NCI-H2029 treated with DMSO at 0.1 percent for 48 hours (cell line): Measurements from ENCODE around the gene PRPF6.

ENCODE experiments used
- DNase-seq: peaks from one replicate; lab custom pipeline; 2025; lab: John Stamatoyannopoulos, UW

The PRPF6 gene

DNA sequence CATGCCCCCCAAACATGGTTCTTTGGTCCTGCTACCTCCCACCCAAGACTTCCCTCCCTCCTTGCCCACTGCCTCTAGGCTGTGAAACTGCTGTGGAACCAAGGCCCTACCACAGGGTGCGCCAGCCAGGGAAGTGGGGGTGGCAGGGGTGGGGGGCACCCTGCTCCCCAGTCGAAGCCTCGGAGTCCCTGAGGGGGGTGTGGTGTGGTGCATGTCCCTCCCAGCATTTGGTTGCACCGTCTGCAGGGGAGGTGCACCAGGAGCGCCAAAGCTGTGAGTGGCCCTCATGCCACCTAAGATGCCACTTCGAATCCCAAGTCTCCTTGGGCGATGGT lies 96.6 kb downstream of the PRPF6 start:
- no peak for DNase-seq

DNA sequence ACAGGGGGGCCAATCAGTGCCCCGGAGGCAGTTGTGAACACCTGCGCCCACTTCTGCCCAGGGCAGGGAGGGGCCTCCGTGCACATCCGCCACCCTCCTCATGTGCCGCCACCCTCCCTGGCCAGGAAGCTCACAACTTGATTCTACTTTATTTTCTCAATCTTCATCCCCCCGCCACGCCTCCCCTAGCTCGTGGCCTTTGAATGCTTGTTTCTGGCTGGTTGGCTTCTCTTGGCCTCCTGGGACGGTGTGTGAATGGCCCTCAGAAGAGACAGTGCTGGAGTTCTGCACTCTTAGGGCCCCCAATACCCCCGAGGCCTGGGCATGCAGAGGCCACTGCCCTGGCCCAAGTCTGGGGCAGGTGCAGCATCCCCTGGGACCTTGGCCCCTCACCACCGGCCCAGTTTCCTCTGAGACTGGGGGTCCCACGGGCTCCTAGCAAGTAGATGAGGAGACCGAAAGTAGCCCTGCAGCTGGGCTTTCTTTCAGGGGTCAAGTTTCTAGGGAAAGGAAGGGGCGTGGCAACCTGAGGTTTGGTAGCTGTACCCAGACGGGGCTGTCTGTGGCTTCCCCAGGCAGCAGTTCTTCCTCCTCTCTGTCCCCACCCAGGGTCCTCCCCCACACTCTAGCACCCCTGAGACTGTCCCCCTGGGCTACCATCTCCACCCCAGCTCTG lies 97.1 kb downstream of the PRPF6 start:
- no peak for DNase-seq

DNA sequence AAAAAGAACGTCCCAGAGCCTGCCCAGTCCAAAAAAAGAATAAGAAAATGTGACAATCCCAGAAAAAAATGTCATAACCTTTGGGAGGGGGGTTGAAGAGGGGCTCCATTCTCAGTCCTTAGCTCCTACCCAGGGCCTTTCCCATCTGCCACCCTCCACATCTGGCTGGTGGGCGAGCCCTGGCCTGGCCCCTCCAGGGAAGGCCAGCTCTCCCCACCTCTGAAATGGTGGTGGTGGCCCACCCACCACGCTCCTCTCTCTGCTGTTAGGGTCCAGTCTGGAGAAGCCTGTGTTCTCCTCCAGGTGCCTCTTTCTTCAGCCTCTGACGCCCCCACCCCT lies 98.0 kb downstream of the PRPF6 start:
- no peak for DNase-seq

- DNase-seq: no peak
Measured at GRCh38 chr20:64079273-64080012, 98.5 kb downstream of the PRPF6 start, which contains the start of gene RGS19. Gene RGS19 (minus strand): TSS chr20:64079518. CDS start chr20:64076886, 2,632 bp downstream.

- no peak for DNase-seq
Measured at GRCh38 chr20:64080013-64080812, 99.3 kb downstream of the PRPF6 start, which contains the start of gene OPRL1. Gene OPRL1 (plus strand): TSS chr20:64080082. CDS start chr20:64092721, 12,639 bp downstream.

- DNase-seq: no peak
Measured at GRCh38 chr20:64080813-64081623, 100.1 kb downstream of the PRPF6 start.

GRCh38 chr20:64081624-64081964 lies 100.7 kb downstream of the PRPF6 start:
- no peak for DNase-seq

DNA sequence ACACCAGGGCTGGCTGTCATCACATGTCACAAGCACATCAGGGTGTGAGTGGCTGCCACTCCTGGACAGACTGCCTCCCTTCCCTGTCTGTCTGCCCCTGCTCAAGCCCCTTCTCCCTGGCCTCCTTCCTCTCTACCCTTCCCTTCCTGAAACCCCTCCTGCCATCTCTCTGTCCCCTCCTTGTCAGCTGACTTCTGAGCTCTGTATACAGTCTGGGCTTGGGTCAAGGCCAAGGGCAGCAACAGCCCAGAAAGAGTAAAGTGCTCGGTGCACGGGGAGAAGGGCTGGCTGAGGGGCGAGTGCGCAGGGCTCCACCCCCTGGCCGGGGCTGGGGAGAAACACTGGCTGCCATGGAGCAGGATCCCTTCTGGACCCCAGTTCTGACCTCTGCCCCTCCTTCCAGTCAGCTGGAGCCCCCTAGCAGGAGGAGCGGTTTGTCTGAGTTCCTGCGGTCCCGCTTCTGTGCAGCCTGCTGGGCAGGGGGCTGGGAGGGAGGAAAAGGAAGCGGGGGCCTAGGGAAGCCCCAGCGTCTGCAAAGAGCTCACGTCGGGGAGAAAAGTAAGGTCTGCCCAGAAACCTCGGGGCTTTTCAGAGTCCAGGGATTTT lies 101.3 kb downstream of the PRPF6 start:
- DNase-seq: no peak
